Esophagus squamous epithelium (tissue), 5 donors: ENCODE results near the gene PLK1. TPM values are rescaled to one million over a fixed set of nuclear protein-coding genes. Genes with fewer than 3 reads are reported as not detected.

Experiments
- DNase-seq: peaks from one replicate; lab custom pipeline; 2025; lab: John Stamatoyannopoulos, UW
- H3K27ac ChIP-seq, 4 donors: fragments of 200-600 bp; sonication (generic); one replicate each; pipeline ENCODE4 v1.5.1; 2016 to 2019; ENCODE audit warnings: mild to moderate bottlenecking in 1 of 4
- H3K27me3 ChIP-seq, 4 donors: fragments of 200-600 bp; sonication (generic); 1 replicate in 3 of 4; 2 replicates in 1 of 4; pipeline versions ENCODE4 v1.5.1 to v1.6.0; 2017 to 2021; ENCODE audit warnings: antibody characterized with exemption in 1 of 4
- H3K36me3 ChIP-seq, 3 donors: fragments of 200-600 bp; sonication (generic); one replicate each; pipeline ENCODE4 v1.5.1; 2016 to 2019
- H3K4me1 ChIP-seq, 3 donors: fragments of 200-600 bp; sonication (generic); one replicate each; pipeline ENCODE4 v1.5.1; 2017 to 2019
- H3K4me3 ChIP-seq, 4 donors: fragments of 200-600 bp; sonication (generic); 1 replicate in 3 of 4; 2 replicates in 1 of 4; pipeline ENCODE4 v1.5.1; 2016 to 2019; ENCODE audit warnings: mild to moderate bottlenecking in 2 of 4, moderate library complexity in 1 of 4
- H3K9me3 ChIP-seq, 3 donors: fragments of 200-600 bp; sonication (generic); one replicate each; pipeline ENCODE4 v1.5.1; 2016 to 2019
- CTCF ChIP-seq, 6 experiments: fragments of 450-650 bp in 4 of 6; fragments of 200-600 bp in 2 of 6; sonication (generic) in 2 of 6; IDR thresholded peaks; one replicate each; pipeline ENCODE4 v1.5.1; 2016 to 2019; ENCODE audit warnings: antibody characterized with exemption in 6 of 6, mild to moderate bottlenecking in 4 of 6, moderate library complexity in 4 of 6
- POLR2A ChIP-seq, 4 donors: fragments of 450-650 bp; IDR thresholded peaks; one replicate each; pipeline ENCODE4 v1.6.1; 2017; ENCODE audit warnings: antibody characterized with exemption in 4 of 4, mild to moderate bottlenecking in 4 of 4, moderate library complexity in 3 of 4
- WGBS, 2 donors: methylation state at CpG; one replicate each; pipeline ENCODE4 v1.1.5; 2018; 5-methylcytosine and 5-hydroxymethylcytosine counted together
- intact Hi-C: fragments of 100-400 bp; cut with DNase I; formaldehyde crosslinking; loops from one replicate; pipeline ENCODE4 v1.15.0; 2022
- total RNA-seq, 4 donors: library from RNA; depleted of rRNA; stranded (reverse); fragments of >200 nt; gene quantifications; one replicate each; pipeline ENCODE4 v1.1.0, GENCODE V29; 2016
- donor health status: DM: yes; HTN: yes; CAD: no.

The PLK1 gene
- total RNA-seq, 4 donors from 2014 or later = 13.0 to 45.3 (median 17.7) TPM

GRCh38 chr16:23706439-23706838 is 27.8 kb downstream of the PLK1 start:
- no peaks in the 10 kb centered on the region for H3K36me3 ChIP-seq
- 70 to 83% methylated on average over 1 to 3 of the region's 4 CpGs for WGBS, 2 donors
- no peaks in the 10 kb centered on the region for H3K4me1 ChIP-seq
- intact Hi-C loops = no loop called here
- no peak overlapping the region for H3K4me3 ChIP-seq
- no peak overlapping the region for H3K27ac ChIP-seq
- TF ChIP-seq POLR2A (IDR thresholded peaks at IDR 0.05) = no peak
- no peak for TF ChIP-seq CTCF (IDR thresholded peaks at IDR 0.05)
- DNase-seq = no peak
- peaks cover 0 to 23% (median 0%) of the 10 kb centered on the region in 4 donors for H3K27me3 ChIP-seq
- H3K9me3 ChIP-seq = peaks cover 0 to 16% (median 12%) of the 10 kb centered on the region in 3 donors

DNA sequence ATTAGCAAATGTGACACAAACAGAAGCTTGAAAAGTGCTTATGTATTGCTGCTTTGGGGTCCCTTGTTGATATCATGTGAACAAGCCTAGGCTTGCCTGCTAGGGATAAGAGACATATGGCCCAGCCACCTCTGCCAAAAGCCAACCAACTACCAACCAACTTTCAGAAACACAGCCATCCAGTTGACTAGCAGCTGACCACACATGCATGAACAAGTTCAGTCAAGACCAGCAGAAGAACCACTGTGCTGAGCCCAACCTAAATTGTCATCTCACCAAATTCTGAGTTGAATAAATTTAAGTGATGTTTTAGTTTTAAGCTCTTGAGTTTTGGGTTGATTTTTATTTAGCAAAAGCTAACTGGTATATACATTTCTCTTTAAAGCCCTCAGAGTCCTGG is 30.8 kb downstream of the PLK1 start:
- peaks cover 0 to 53% (median 4%) of the 10 kb centered on the region in 4 donors for H3K27me3 ChIP-seq
- no peak overlapping the region for H3K4me3 ChIP-seq
- H3K4me1 ChIP-seq = peaks cover 0 to 15% (median 0%) of the 10 kb centered on the region in 3 donors
- no peak overlapping the region for H3K27ac ChIP-seq
- peaks cover 0 to 16% (median 8%) of the 10 kb centered on the region in 3 donors for H3K9me3 ChIP-seq
- DNase-seq = no peak
- H3K36me3 ChIP-seq = no peaks in the 10 kb centered on the region
- intact Hi-C loops = no loop called here
- TF ChIP-seq CTCF (IDR thresholded peaks at IDR 0.05) = no peak
- TF ChIP-seq POLR2A (IDR thresholded peaks at IDR 0.05) = no peak

DNA sequence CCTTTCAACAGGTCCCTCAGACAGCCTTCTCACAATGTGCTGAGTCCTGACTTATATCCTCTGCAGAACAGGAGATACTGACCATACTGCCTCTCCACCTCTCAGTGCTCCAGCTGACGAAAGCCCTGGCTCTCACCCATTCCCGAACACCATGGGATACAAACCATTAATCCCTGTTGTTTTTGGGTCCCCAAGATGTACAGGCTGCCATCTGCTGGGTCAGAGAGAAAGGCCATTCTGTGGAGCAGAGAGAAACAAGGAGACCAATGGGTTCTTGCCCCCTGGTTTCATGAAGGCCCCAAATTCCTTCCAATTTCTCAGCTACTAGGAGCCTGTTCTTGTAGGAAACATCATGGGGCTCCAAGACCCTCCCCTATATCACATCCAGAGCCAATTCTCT is 31.3 kb downstream of the PLK1 start:
- intact Hi-C loops = no loop called here
- WGBS, 2 donors = 68 to 78% methylated on average over 2 of the region's 2 CpGs
- Histone ChIP-seq H3K27me3 (peaks cover 0 to 53% (median 4%) of the 10 kb centered on the region in 4 donors), H3K9me3 (peaks cover 0 to 16% (median 8%) of the 10 kb centered on the region in 3 donors), H3K4me3 (no peak overlapping the region), H3K27ac (no peak overlapping the region), H3K36me3 (no peaks in the 10 kb centered on the region), H3K4me1 (peaks cover 0 to 15% (median 0%) of the 10 kb centered on the region in 3 donors)
- no peak for DNase-seq
- TF ChIP-seq CTCF (IDR thresholded peaks at IDR 0.05) (no peak), POLR2A (IDR thresholded peaks at IDR 0.05) (no peak)

DNA sequence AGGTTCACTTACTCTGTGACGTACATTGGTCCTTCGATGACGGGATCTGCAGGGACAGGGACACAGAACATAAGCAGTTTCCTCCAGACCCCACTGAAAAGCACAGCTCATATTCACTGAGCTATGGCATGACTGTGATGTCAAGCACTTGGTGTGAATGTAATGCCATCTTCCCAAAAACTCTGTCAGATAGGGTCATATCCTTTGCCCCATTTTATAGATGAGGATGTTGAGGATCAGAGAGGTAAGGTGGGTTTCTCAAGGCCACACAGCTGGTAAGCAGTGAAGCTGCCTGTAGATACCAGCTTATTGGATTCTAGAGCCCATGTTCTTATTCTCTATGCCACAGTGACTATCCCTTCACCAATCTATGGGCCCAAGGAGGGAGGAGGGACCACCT is 31.8 kb downstream of the PLK1 start:
- intact Hi-C loops = no loop called here
- H3K4me1 ChIP-seq = peaks cover 0 to 15% (median 0%) of the 10 kb centered on the region in 3 donors
- no peak overlapping the region for H3K4me3 ChIP-seq
- TF ChIP-seq POLR2A (IDR thresholded peaks at IDR 0.05) = no peak
- TF ChIP-seq CTCF (IDR thresholded peaks at IDR 0.05) = no peak
- DNase-seq = no peak
- WGBS, 2 donors = 88 to 93% methylated on average over 2 to 3 of the region's 3 CpGs
- no peak overlapping the region for H3K27ac ChIP-seq
- H3K36me3 ChIP-seq = no peaks in the 10 kb centered on the region
- peaks cover 0 to 16% (median 8%) of the 10 kb centered on the region in 3 donors for H3K9me3 ChIP-seq
- H3K27me3 ChIP-seq = peaks cover 0 to 57% (median 4%) of the 10 kb centered on the region in 4 donors

- H3K4me3 ChIP-seq = no peak overlapping the region
- TF ChIP-seq CTCF (IDR thresholded peaks at IDR 0.05) = no peak
- no peak for TF ChIP-seq POLR2A (IDR thresholded peaks at IDR 0.05)
- H3K9me3 ChIP-seq = peaks cover 0 to 16% (median 8%) of the 10 kb centered on the region in 3 donors
- H3K4me1 ChIP-seq = peaks cover 0 to 15% (median 0%) of the 10 kb centered on the region in 3 donors
- no peak for DNase-seq
- no peak overlapping the region for H3K27ac ChIP-seq
- WGBS, 2 donors = 48% methylated on average over 4 of the region's 4 CpGs; no CpG with 5 or more reads in 1 of the 2 donors
- intact Hi-C loops = no loop called here
- H3K27me3 ChIP-seq = peaks cover 0 to 61% (median 4%) of the 10 kb centered on the region in 4 donors
- no peaks in the 10 kb centered on the region for H3K36me3 ChIP-seq
Observed at GRCh38 chr16:23711785-23712184, 33.1 kb downstream of the PLK1 start.
